ENCODE results near the gene SEC61G.
A peak's percentile ranks its signal among the peaks of the same experiment; 100 is the strongest.

The SEC61G gene

GRCh38 chr7:54792383-54792782 lies 33.4 kb upstream of the SEC61G start:
- DNase-seq (ENCODE audit: low spot score), result no peak
- TF ChIP-seq CTCF (IDR thresholded peaks at IDR 0.05; ENCODE audit: extremely low read depth, missing control alignments), result no peak

GRCh38 chr7:54788664-54789063 lies 29.7 kb upstream of the SEC61G start:
- no peak for TF ChIP-seq CTCF (IDR thresholded peaks at IDR 0.05; ENCODE audit: extremely low read depth, missing control alignments)
- DNase-seq (ENCODE audit: low spot score), result peak; percentile 48

DNA sequence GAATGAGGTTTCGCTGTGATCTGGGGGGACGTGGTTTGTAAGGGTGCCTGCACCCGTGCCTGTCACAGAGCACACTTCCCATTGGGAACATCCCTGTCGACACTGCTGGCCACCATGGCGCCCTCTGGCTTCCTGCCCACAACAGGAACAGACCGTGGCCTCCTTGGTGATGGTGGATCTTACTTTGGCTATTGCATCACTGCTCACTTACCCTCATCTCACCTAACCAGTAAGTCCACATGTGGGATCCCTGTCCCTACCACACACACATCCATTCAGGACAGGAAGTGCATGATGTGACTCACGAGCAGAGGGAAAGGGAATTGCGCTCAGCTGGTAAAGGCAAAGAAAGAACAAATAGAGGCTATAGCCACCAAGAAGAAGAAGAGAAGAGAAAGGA lies 26.2 kb upstream of the SEC61G start:
- DNase-seq (ENCODE audit: low spot score), result no peak
- TF ChIP-seq CTCF (IDR thresholded peaks at IDR 0.05; ENCODE audit: extremely low read depth, missing control alignments), result no peak

- TF ChIP-seq CTCF (IDR thresholded peaks at IDR 0.05; ENCODE audit: extremely low read depth, missing control alignments), result no peak
- DNase-seq (ENCODE audit: low spot score), result no peak
These were observed 24.9 kb upstream of the SEC61G start for GRCh38 chr7:54783952-54784351.

GRCh38 chr7:54782829-54783228 lies 23.8 kb upstream of the SEC61G start:
- DNase-seq (ENCODE audit: low spot score), result no peak
- TF ChIP-seq CTCF (IDR thresholded peaks at IDR 0.05; ENCODE audit: extremely low read depth, missing control alignments), result no peak

DNA sequence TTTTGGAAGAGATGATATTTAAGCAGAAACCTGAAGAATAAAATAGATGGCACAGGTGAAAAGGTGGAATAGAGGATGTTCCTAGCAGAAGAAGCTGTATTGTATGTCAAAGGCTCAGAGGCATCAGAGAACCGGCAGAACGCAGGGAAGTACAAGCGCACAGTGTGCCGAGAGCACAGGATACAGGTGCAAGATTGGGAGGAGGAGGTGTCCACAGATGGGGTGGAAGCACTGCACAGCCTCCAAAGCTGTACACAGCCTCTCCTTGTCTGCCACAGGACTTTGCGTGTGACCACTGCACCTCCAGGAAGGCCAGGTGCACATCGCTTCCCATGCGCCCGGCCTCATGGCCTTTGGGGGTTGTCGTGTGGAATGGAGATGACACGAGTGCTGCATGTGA lies 23.3 kb upstream of the SEC61G start:
- no peak for TF ChIP-seq CTCF (IDR thresholded peaks at IDR 0.05; ENCODE audit: extremely low read depth, missing control alignments)
- no peak for DNase-seq (ENCODE audit: low spot score)

- no peak for DNase-seq (ENCODE audit: low spot score)
- no peak for TF ChIP-seq CTCF (IDR thresholded peaks at IDR 0.05; ENCODE audit: extremely low read depth, missing control alignments)
These were observed 22.3 kb upstream of the SEC61G start for GRCh38 chr7:54781134-54781920.
